A549 (cell line): Measurements from ENCODE around the gene GSTM2.

Experiments used
- CTCF ChIP-seq: fragments of >200 bp; sonication (Bioruptor Twin); formaldehyde crosslinking; IDR thresholded peaks from 3 replicates; pipeline ENCODE4 v1.5.1; 2016
- MYC ChIP-seq: IDR thresholded peaks from 2 replicates; pipeline ENCODE4 v1.6.1; 2012; ENCODE audit warnings: mild to moderate bottlenecking, inconsistent platforms, low read length, improper control_type of control experiment, borderline replicate concordance

GRCh38 chr1:109719337-109719837, 51.5 kb downstream of the GSTM2 start:
- TF ChIP-seq CTCF (no peak), MYC (no peak)
